K562 (cell line): ENCODE results near the gene TM9SF3.
A peak's percentile ranks its signal among the peaks of the same experiment; 100 is the strongest.

Source experiments
- CBFA2T2 ChIP-seq: fragments of 450-650 bp; conservative IDR thresholded peaks from 2 replicates; pipeline ENCODE4 v1.6.1; 2017; ENCODE audit warnings: mild to moderate bottlenecking
- CBX2 ChIP-seq: fragments of 200-600 bp; sonication (generic); IDR thresholded peaks from one replicate; pipeline ENCODE4 v1.6.1; 2012; ENCODE audit warnings: mild to moderate bottlenecking, low read length, inconsistent platforms; ENCODE audit not compliant: insufficient read depth, poor library complexity, severe bottlenecking
- CTCF ChIP-seq, 3 experiments: IDR thresholded peaks in 2 of 3; conservative IDR thresholded peaks in 1 of 3; 2 replicates each; pipeline ENCODE4 v1.5.1; 2011 to 2012; ENCODE audit warnings: low read length in 3 of 3, mild to moderate bottlenecking in 3 of 3, control low read depth in 2 of 3, improper control_type of control experiment in 1 of 3, inconsistent platforms in 1 of 3, low read depth in 1 of 3, mixed read lengths in 1 of 3, moderate library complexity in 1 of 3; ENCODE audit not compliant: insufficient read depth in 2 of 3
- DEAF1 ChIP-seq: fragments of 450-650 bp; formaldehyde crosslinking; IDR thresholded peaks from 2 replicates; pipeline ENCODE4 v1.4.0; 2020; ENCODE audit warnings: mild to moderate bottlenecking, moderate library complexity
- EZH2 ChIP-seq: IDR thresholded peaks from 2 replicates; pipeline ENCODE4 v1.6.1; 2012; ENCODE audit warnings: low read depth, mild to moderate bottlenecking, inconsistent platforms, low read length, borderline replicate concordance
- STAG1 ChIP-seq: sonication (generic); formaldehyde crosslinking; IDR thresholded peaks from 2 replicates; pipeline ENCODE4 v1.5.0; 2020; ENCODE audit warnings: missing genetic modification reagents, borderline replicate concordance
- TAF1 ChIP-seq: IDR thresholded peaks from 2 replicates; pipeline ENCODE4 v1.6.1; 2011; ENCODE audit warnings: mild to moderate bottlenecking, low read length, moderate library complexity; ENCODE audit not compliant: insufficient read depth, control insufficient read depth, severe bottlenecking; ENCODE audit errors: extremely low read depth

- TF ChIP-seq CBX2, result no peak
- no peak for TF ChIP-seq CTCF (IDR thresholded peaks at IDR 0.05 in 2 of 3, conservative IDR thresholded peaks at IDR 0.05 in 1 of 3; ENCODE audit: insufficient read depth in 2 of 3, low read depth in 1 of 3, low read length in 3 of 3)
- peak; percentile 81 for TF ChIP-seq CBFA2T2
- TF ChIP-seq EZH2, result no peak
- no peak for TF ChIP-seq DEAF1 (CRISPR knock-in tag)
- no peak for TF ChIP-seq TAF1
- no peak for TF ChIP-seq STAG1 (CRISPR knock-in tag)
These were observed 27.7 kb upstream of the TM9SF3 start for GRCh38 chr10:96614515-96614914.
